GM21576 (cell line): ENCODE results near the gene MKNK2.
"Not testable (repeated sequence)": the region's sequence is repeated elsewhere in the genome, so short reads cannot be mapped to it uniquely, and the experiment has no call there.

ENCODE experiments used
- ATAC-seq: cut with Tn5 transposase; IDR thresholded peaks from one replicate; pipeline ENCODE4 v1.9.1; 2021; ENCODE audit warnings: mild to moderate bottlenecking, moderate library complexity; ENCODE audit not compliant: unreplicated experiment

Gene MKNK2

DNA sequence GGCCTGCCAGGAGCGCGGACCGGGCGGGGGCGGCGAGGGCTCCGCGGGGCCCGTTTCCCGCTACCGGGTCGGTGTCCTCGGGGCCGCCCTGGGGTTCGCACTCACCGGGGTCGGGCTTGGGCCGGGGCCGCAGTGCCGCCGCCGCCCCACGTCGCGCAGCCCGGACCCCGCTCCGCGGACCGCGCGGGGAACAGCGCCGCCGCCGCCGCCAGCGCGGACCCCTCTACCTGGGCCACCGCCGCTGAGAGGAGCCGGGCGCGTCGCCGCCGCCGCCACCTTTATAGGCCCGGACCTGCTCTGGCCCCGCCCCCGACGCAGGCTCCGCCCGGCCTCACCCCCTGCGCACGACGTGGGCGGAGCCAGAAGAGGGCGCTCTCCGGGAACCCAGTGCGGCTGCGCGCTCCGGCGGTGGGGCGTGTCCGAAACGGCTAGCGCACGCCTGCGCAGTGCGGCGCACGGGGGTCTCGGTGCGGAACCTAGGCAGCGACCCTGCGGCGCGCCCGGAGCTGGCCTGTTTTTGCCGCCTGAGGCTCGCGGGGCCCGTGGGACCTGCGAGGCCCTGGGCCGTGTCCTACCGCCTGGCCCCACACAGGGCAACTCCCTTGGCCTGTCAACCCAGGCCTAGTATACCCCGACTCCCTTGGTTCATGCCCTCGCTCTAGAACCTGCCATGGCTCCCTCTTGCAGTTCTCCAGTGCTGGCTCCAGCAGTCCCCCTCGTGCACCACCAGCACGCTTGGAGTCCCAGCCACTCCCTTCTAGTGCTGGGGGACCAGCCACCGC lies at the start of gene MKNK2:
TSS of gene MKNK2 (minus strand) at position 254 of the 782 bp plus-strand sequence. CDS start 393 bp downstream, outside the sequence.
- ATAC-seq = peak; percentile 42

DNA sequence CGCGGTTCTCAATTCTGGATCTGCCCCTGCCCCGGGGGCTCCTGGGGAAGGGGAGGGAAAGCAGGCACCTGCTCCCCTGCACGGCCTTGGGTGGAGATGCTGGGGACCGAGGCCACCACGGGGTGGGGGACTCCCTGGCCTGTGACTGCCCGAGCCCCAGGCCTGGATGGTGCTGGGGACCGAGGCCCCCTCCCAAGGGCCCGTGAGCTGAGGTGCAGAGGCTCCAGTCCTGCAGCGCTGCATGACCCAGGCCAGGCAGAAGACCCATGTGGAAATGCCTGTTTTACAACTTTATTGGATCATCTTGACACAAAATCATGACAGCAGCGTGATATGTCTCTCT lies 49.6 kb upstream of the MKNK2 start:
- no peak for ATAC-seq

DNA sequence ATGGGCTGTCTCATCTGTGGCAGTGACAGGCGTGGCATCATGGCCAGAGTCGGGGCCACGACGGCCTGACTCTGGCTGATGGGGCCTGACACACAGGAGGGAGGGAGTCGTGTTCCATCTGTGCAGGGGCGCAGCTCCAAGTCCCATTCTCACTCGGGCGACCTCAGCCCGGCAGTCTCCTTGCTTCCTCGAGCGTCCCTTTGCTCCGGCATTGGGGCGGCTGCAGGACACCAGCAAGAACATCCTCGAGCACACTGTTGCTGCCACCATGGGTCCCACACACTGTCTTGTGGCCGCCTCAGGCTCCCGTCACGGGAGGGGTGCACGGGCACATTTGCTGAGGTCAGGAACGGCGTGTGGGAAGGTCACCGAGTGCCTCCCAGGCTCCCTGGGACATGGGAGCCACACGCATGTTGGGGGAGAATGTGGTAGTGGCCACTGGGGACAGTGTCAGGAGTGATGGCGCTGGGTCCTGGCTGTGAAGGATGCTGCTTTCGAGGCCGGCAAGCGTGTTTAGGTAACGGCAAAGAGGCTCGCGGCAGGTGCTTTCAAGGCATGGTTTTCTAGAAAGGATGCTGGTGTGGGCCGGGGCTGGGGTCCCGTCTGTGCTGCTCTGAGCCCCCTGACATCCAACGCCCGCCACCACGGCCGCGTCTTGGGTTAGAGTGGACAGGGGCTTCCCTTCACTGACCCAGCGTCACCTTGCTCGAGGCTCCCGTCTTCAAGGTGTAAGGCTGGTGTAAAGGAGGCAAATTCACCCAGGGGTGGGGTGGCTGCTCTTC lies 49.1 kb upstream of the MKNK2 start:
- no peak for ATAC-seq

DNA sequence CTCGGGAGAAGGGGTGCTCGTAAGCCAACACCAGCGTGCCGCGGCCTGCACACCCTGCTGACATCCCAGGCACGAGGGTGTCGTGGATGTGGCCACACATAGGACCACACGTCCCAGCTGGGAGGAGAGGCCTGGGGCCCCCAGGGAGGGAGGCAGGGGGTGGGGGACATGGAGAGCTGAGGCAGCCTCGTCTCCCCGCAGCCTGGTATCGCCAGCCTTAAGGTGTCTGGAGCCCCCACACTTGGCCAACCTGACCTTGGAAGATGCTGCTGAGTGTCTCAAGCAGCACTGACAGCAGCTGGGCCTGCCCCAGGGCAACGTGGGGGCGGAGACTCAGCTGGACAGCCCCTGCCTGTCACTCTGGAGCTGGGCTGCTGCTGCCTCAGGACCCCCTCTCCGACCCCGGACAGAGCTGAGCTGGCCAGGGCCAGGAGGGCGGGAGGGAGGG lies 48.0 kb upstream of the MKNK2 start:
- no peak for ATAC-seq

DNA sequence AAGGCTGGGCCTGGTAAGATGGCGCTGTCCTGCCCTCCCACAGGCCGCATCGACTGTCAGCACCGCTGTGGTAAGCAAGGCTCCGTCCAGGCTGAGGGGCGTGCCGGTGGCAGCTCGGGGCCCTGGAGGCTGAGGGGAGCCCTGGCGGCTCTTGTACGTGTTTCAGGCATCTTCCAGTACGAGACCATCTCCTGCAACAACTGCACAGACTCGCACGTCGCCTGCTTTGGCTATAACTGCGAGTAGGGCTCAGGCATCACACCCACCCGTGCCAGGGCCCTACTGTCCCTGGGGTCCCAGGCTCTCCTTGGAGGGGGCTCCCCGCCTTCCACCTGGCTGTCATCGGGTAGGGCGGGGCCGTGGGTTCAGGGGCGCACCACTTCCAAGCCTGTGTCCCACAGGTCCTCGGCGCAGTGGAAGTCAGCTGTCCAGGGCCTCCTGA lies 46.9 kb upstream of the MKNK2 start:
- no peak for ATAC-seq

DNA sequence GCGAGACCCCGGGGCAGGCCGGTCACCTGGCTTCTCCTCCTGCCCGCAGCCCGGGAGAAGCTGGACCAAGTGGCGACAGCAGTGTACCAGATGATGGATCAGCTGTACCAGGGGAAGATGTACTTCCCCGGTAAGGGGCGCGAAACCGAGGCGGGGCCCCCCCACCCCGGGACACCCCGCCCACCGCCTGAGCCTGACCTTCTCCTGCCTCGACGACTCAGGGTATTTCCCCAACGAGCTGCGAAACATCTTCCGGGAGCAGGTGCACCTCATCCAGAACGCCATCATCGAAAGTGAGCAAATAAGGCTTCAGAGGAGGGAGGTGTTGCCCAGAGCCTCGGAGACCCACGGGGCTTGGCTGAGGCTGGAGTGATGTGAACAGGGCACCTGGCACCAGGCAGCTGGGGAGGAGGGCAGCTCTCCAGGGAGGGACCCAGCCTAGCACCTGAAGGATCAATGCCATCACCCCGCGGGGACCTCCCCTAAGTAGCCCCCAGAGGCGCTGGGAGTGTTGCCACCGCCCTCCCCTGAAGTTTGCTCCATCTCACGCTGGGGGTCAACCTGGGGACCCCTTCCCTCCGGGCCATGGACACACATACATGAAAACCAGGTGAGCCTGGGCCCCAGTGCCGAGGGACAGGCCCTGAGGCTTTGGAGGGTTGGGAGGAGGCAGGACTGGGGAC lies 46.3 kb upstream of the MKNK2 start:
- ATAC-seq = peak; percentile 6

DNA sequence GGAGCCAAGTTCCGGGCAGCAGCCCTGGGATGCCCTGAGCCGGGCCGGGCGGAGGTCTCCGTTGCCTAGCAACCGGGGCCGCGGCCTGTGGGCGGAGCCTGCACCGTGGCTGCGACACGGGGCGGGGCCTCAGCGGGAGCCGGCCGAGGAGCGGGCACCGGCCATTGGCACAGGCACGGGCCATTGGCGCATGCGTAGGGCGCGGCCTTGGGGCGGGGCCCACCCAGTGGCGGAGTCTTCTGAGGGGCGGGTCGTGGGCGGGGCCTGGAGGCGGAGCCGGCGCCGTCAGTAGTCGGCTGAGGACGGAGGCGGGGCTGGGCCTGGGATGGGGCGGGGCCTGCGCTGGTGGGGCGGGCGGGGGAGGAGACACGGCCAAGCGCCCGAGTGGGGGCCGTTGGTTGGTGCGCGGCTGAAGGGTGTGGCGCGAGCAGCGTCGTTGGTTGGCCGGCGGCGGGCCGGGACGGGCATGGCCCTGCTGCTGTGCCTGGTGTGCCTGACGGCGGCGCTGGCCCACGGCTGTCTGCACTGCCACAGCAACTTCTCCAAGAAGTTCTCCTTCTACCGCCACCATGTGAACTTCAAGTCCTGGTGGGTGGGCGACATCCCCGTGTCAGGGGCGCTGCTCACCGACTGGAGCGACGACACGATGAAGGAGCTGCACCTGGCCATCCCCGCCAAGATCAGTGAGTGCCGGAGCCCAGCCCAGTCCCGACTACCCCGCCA lies 45.6 kb upstream of the MKNK2 start, which contains the start of gene IZUMO4:
TSS of gene IZUMO4 (plus strand) at position 436 of the 723 bp plus-strand sequence. CDS start at position 467, 31 bp downstream.
- peak; percentile 58 for ATAC-seq

DNA sequence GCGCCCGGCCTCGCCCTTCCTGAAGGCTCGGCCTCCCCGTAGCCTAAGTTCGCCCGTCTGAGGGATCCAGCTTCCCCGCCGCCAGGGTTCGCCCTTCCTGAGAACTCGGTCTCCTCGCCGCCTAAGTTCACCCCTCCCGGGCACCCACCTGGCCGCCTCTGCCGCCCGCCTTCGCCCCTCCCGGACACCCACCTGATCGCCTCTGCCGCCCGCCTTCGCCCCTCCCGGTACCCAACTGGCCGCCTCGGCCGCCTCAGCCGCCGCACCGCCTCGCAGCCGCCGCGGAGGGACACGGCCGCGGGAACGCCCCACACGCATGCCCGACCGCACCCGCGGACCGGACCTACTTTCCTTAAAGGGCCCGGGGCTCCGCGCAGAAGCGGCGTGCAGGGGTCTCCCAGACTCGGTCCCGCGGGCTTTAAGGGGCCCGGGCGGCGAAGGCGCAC lies 45.0 kb upstream of the MKNK2 start, which contains the start of gene MOB3A:
TSS of gene MOB3A (minus strand) at position 293 of the 446 bp plus-strand sequence. CDS start 17,766 bp downstream, outside the sequence.
- ATAC-seq = peak; percentile 25

DNA sequence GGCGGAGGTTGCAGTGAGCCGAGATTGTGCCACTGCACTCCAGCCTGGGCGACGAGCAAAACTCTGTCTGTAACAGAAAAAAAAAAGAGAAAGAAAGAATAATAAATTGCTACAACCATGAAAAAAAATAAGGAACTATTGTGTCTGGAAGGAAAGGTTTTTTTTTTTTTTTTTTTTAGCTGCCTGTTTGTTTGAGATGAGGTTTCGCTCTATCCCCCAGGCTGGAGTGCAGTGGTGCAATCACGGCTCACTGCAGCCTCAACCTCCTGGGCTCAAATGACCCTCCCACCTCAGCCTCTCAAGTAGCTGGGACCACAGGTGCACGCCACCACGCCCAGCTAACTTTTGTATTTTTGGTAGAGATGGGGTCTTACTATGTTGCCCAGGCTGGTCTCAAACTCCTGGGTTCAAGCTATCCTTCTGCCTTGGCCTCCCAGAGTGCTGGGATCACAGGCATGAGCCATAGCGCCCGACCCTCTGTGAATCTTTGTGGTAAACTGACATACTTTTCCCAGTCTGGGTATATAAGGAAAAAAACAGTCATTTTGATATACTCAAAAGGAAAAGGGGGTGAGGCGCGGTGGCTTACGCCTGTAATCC lies 41.0 kb upstream of the MKNK2 start:
- not testable (repeated sequence) for ATAC-seq

DNA sequence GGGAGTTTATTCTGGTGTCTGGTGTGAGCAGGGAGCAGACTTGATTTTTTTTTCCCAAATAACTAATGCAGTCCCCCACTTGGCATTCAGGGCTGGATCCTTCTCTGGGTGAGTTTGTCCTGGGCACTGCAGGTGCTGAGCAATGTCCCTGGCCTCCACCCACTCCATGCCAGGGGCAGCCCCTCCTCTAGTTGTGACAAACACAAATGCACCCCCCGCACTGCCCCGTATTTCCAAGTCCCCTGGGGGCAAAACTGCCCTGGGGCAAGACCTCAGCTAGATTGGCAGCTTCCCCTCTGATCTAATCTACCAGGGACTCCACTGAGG lies 38.6 kb upstream of the MKNK2 start:
- no peak for ATAC-seq

DNA sequence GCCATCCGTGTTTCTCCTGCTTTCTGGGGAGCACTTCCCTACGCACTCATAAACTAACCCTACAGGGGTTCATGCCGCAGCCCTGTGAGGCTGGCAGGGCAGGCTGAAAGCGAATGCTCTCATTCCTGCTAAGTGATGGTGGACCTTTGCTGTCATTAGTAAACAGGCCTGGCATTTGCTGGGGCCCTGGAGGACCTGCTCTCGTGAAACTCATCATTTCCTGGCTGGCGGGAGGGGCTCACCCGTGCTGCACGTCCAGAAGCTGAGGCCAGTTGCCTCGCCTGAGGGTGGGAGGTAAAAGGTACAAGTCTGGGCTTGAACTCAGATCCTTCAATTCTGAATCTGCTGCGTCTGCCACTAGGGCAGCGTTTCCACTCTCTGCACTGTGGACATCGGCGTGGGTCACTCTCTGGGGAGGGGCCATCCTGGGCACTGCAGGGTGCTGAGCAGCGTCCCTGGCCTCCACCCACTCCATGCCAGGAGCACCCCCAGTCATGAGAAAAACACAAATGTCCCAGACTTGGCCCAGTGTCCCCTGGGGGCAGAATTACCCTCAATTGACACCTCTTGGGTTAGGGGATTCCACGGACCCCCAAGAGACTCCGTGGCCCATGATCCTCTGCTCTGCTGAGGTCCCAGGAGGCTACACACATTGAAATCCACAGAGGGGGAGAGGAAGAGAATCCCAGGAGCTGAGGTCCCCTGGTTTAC lies 38.1 kb upstream of the MKNK2 start:
- no peak for ATAC-seq

DNA sequence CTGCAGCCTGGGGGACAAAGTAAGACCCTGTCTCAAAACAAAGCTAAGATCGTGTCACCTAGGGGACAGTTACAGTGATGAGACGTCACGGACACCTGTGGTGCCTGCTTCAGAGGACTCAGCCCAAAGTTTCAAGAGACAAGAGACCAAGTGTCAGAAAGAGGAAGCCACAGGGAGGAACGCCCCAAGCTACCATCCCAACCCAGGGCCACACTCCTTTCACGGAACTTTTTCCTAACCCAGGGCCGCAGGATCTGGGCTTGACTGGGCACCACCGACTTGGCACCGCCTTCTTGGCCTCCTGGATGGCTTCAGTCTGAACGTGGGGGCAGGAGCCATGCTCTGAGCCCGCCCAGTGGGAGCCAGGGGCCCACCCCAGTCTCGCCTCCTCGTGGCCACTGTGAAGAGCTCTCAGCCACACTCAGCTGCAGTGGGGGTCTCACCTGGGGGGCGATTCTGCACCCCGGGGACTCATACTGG lies 36.6 kb upstream of the MKNK2 start:
- no peak for ATAC-seq

DNA sequence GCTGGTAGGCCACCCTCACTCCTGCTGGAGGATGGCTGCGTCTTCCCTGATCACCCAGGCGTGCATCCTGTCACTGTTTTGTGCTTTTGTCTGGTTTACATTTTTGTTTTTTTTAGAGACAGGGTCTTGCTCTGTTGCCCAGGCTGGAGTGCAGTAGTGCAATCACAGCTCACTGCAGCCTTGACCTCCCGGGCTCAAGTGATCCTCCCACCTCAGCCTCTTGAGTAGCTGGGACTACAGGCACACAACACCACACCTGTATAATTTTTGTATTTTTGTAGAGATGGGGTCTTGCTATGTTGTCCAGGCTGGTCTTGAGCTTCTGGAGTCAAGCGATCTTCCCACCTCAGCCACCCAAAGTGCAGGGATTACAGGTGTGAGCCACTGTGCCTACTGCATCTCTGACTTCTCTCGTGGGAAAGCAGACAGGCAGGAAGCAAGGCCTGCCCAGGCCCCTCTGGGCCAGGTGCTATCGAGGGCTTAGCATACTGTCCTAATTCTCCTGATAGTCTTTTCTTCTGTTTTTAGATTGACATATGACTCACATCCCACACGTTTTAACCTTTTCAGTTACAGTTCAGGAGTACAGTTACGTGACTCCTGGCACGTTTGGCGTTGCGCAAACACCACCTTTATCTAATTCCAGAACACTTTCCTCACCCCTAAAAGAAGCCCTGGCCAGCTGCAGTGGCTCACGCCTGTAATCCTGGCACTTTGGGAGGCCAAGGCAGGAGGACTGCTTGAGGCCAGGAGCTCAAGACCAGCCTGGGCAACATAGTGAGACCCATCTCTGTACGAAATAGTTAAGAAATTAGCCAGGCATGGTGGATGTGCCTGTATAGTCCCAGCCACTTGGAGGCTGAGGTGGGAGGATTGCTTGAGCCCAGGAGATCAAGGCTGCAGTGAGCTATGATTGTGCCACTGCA lies 35.9 kb upstream of the MKNK2 start:
- ATAC-seq = not testable (repeated sequence)

DNA sequence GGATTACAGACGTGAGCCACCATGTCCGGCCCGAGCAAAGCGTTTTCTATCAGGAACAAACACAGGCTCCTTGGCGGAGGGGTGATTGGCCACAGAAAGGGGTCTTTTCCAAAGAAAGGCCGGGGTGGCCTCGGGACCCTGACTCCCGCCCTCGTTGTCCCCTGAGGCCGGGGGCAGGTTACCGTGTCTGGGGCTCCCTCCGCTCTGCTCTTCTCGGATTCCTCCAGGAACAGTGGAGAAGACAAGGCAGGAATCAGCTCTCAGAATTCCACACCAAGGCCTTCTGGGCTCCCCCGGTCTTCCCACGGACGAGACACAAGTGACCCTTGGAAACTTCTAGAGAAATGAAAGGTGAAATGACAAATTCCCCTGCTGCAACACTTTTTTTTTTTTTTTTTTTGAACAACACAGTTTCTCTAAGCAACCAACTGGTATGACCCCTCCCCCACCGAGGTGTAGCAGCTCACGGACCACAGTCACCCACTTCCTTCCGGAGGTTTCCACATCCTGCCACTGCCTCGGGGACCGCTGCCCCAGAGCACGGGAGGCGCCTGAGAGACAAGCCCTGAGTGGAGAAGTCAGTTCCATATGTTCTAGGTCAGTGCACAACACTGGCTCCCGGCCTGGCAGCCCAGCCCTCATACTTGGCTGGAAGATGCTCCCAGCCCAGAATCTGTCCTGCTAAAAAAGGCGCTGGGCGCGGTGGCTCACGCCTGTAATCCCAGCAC lies 34.1 kb upstream of the MKNK2 start:
- ATAC-seq = peak; percentile 29

DNA sequence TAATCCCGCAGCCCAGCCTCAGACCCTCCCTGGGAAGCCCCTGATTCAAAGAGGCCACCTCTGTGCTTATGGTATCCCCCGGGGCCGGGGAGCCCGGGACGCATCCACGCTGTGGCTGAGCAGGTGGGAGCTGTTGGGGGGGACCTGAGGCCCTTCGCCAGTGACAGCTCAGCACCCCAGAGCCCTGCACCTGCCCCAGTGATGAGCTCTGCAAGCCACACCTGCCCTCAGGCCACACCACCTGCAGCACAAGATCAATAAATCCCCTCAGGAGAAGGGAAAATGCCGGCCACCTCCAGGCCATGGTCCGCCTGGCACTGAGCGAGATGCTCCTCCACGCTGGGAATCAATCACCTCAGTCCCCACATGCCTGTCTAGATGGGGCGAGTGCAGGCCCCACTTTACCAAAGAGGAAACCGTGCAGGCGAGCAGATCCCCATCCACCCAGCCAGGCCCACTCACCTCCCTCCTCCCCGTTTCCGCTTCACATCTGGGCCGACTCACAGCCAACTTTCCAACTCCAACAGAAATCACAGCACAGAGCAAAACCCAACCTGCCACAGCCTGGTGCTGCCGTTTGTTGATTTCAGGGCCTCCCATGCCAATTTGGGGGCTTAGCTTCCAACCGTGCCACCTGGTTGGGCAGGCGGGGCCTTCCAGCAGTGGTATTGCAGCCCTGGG lies 32.3 kb upstream of the MKNK2 start:
- no peak for ATAC-seq

DNA sequence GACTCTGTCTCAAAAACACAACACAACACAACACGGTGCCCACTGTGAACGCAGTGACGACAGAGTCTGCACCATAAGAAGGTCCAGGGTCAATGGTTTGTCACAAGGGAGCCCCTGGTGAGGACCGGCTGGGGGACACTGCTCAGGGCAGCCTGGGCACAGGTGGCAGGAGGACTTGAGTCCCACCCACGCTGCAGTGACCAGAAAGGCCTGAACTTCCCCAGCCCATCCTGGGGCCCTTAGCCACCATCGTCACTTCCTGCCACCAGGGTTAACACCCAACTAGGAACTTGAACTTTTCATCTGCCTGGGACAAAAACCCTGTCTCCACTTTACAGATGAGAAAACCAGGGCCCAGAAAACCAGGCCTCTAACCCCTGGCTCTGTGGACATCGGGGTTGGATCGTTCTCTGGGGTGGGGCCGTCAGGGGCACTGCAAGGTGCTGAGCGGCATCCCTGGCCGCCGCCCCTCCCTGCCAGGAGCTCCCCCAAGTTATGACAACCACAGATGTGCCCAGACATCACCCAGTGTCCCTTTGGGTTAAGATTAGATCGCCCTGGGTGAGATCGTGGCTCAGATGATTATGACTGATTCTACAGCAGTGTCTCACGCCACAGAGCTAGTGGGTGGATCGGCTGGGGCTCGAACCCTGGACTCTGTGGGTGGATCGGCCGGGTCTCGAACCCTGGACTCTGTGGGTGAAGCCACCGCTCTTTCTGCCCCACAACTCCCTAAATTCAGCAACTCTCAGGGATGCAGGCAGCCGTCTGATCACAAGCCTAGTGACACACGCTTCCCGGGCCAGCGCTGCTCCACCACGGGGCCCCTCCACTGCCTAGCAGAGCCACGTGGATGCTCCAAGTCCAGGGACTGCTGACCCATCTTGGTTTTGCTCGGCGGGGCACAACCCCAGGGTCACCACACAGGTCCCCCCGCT lies 31.1 kb upstream of the MKNK2 start:
- ATAC-seq = no peak
